Motor neuron (in vitro differentiated cells): ENCODE measurements around the gene TMEM212. TPM values are rescaled to one million over a fixed set of nuclear protein-coding genes. Genes with fewer than 3 reads are reported as not detected.
A peak's percentile ranks its signal among the peaks of the same experiment; 100 is the strongest.

Experiments used
- ATAC-seq, 8 experiments: fragments of 200-7000 bp; cut with Tn5 transposase; replicated peaks in 6 of 8; 2 replicates each; pipeline ENCODE4 v1.8.0; 2021; ENCODE audit warnings: mild to moderate bottlenecking in 8 of 8, moderate library complexity in 8 of 8
- H3K27ac ChIP-seq, 2 donors: fragments of 250-450 bp; sonication (Bioruptor Pico); 2 replicates each; pipeline ENCODE4 v1.9.0; 2021; ENCODE audit warnings: antibody characterized with exemption in 2 of 2, mild to moderate bottlenecking in 2 of 2, moderate library complexity in 1 of 2
- H3K4me1 ChIP-seq, 2 donors: fragments of 250-450 bp; sonication (Bioruptor Pico); replicated peaks in 1 of 2; 2 replicates each; pipeline ENCODE4 v1.6.1; 2021; ENCODE audit warnings: antibody characterized with exemption in 2 of 2, mild to moderate bottlenecking in 2 of 2, moderate library complexity in 1 of 2
- H3K4me3 ChIP-seq, 5 donors: fragments of 250-450 bp; sonication (Bioruptor Pico); 2 replicates each; pipeline ENCODE4 v1.9.0; 2021; ENCODE audit warnings: antibody characterized with exemption in 5 of 5, mild to moderate bottlenecking in 5 of 5, moderate library complexity in 4 of 5
- WGBS, 10 experiments: fragments of 450-650 bp; shearing (Covaris generic); methylation state at CpG; one replicate each; pipeline ENCODE4 v1.0.0; 2022; 5-methylcytosine and 5-hydroxymethylcytosine counted together
- in situ Hi-C, 9 experiments: fragments of 400-800 bp; cut with MboI; loops; one replicate each; pipeline ENCODE4 v1.15.0; 2021; ENCODE audit warnings: low sequenced_read_pairs in 9 of 9, low pct_unique_long_range_greater_than_20kb in 2 of 9; ENCODE audit not compliant: unreplicated experiment in 9 of 9
- total RNA-seq, 8 experiments: library from RNA; unstranded; fragments of 300-600 nt; gene quantifications; 2 replicates each; pipeline versions ENCODE4 v1.2.3 to v1.2.4, GENCODE V29; 2022

TMEM212 gene
- under 1 TPM in 1 of 8 experiments, not detected in 7; 0.19 TPM for total RNA-seq

DNA sequence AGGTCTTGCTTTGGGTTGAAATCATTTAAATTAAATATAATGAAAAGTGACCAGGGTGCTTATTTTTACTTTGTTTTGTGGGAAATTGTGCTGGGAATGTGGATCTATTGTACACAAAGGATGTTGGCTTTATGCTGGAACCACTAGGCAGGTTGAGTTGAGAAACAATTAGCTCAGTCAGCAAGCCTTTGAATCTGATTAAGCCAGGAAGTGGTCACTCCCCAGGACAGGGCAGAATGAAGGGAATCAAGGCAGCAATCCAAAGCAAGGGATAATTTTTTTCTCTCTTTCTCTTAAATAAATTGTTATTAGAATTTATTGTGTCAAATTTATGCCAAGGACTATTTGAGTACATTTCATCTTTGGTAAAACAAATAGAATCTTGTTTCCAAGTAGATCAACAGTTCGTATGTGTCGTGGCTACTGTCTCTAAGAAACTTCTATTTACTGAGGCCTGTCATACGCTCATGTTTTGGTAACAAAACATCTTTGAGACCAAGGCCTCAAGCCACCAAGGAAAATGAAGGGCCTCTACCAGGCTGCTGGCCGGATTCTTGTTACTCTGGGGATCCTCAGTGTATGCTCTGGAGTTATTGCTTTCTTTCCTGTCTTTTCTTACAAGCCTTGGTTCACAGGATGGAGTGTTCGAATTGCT, at the start of gene TMEM212:
TMEM212 (plus strand) TSS at position 486 of the 655 bp plus-strand sequence; CDS start at position 521, 35 bp downstream.
- peak in 2 of 8 experiments; percentile 46 to 76 for ATAC-seq
- no peak within 1 kb of the TSS for H3K27ac ChIP-seq
- 14 to 100% (median 87%) methylated on average over 1 to 5 of the region's 5 CpGs; no CpG with 5 or more reads in 1 of the 10 experiments for WGBS, 10 experiments
- in situ Hi-C loops = loop anchor here in 1 of 9 experiments (25.0 kb wide), 1 partner anchor 194 kb away; the partner anchor contains the start of gene FNDC3B
- peaks cover 11 to 13% of the 10 kb centered on the region in 2 donors for H3K4me1 ChIP-seq
- no peak within 1 kb of the TSS for H3K4me3 ChIP-seq

DNA sequence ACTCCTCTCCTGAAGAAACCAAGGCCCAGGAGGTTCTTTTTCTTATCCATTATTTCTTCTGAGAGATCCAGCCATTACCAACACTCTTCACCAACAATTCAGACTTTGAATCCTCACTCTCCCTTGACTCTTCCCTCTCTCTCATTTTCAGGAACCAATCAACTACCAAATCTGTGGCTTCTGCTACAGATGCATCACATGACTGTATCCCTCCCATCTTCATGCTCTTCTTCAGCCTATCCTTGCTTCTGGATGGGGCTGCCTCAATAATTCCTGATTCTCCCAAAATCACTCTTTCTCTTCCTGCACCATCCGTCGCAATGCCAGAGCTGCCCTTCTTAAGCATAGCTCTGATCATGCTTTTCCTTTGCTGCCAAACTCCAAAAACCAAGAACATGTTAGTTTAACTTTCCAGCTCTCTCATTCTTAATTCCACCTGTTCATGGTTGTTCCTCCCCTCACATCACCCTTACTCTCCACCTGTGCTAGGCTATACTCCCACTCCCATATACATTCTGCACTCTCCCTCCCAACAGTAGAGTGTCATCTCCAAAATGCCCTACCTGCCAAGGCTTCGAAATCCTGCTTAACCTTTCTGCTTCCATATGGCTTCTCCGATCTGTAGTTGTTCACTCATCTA, 46.4 kb upstream of the TMEM212 start:
- in situ Hi-C loops = no loop called here
- H3K4me1 ChIP-seq = peaks cover 2 to 8% of the 10 kb centered on the region in 2 donors
- no peak for ATAC-seq
- WGBS, 10 experiments = 43 to 100% (median 100%) methylated on average over 2 to 4 of the region's 4 CpGs; no CpG with 5 or more reads in 2 of the 10 experiments
- no peak overlapping the region for H3K27ac ChIP-seq
- H3K4me3 ChIP-seq = no peak overlapping the region

DNA sequence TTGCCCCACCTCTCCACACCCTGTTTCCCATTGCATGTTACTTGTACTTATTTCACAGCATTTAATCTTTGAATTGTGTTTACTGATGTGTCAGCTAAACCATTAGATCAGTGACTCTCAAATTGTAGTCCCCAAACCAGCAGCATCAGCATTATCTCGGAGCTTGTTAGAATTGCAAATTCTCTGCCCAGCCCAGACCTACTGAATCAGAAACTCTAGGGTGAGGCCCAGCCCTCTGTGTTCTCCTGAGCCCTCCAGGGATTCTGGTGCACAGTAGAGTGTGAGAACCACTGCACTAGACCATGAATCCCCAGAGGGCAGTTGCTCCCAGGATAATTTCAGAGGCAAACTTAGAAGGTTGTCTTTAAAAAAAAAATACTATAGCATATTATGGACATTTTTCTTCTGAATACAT, 45.9 kb upstream of the TMEM212 start:
- 0 to 33% (median 0%) methylated on average over 1 of the region's 1 CpG; no CpG with 5 or more reads in 4 of the 10 experiments for WGBS, 10 experiments

DNA sequence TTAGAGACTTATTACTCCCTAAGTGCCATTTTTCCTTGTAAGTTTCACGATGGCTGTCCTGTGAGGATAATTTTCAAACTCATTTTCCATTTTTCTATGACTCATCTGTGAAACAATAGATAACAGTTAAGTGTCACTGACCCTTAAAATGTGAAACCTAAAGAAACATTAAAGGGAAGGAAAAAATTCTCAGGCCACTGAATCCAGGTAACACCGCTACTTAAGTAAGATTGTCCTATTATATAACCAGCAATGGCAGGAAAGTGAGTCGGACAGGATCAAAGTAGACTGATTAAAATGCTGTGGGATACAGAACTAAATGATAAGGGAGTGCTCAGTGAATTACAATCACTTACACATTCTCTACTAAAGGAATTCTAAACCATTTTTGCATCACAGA, 45.3 kb upstream of the TMEM212 start:
- in situ Hi-C loops = no loop called here

More for the DNA sequence above, 45.9 kb upstream of the TMEM212 start:
- in situ Hi-C loops = no loop called here
- Histone ChIP-seq H3K27ac (no peak overlapping the region), H3K4me1 (peaks cover 0 to 3% of the 10 kb centered on the region in 2 donors), H3K4me3 (no peak overlapping the region)
- ATAC-seq = peak; percentile 54 to 100 (median 91)

DNA sequence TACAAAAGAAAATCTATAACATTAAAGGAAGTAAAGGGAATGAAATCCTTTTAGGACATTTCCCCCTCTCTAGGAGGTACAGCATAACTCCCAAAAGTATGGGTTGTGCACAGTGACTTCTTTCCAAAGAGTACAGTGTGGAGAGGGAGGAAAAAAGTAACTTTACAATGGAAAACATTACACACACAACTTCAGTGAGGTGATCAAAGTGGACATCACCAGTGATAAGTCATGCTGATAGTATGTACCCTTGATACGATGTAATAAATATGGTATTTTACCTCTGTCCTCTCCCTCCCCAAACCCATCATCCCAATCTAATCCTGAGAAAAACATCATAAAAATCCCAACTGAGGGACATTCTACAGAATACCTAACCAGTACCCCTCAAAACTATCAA, 43.6 kb upstream of the TMEM212 start:
- ATAC-seq = no peak
- WGBS, 10 experiments = 80 to 100% (median 100%) methylated on average over 1 of the region's 1 CpG; no CpG with 5 or more reads in 4 of the 10 experiments
- peaks cover 0 to 2% of the 10 kb centered on the region in 2 donors for H3K4me1 ChIP-seq
- H3K27ac ChIP-seq = no peak overlapping the region
- in situ Hi-C loops = no loop called here
- H3K4me3 ChIP-seq = no peak overlapping the region

More for the DNA sequence above, 45.3 kb upstream of the TMEM212 start:
- H3K4me1 ChIP-seq = peaks cover 0 to 2% of the 10 kb centered on the region in 2 donors
- WGBS, 10 experiments = 45 to 100% (median 97%) methylated on average over 1 to 3 of the region's 3 CpGs; no CpG with 5 or more reads in 1 of the 10 experiments
- no peak overlapping the region for H3K4me3 ChIP-seq
- ATAC-seq = no peak
- no peak overlapping the region for H3K27ac ChIP-seq

DNA sequence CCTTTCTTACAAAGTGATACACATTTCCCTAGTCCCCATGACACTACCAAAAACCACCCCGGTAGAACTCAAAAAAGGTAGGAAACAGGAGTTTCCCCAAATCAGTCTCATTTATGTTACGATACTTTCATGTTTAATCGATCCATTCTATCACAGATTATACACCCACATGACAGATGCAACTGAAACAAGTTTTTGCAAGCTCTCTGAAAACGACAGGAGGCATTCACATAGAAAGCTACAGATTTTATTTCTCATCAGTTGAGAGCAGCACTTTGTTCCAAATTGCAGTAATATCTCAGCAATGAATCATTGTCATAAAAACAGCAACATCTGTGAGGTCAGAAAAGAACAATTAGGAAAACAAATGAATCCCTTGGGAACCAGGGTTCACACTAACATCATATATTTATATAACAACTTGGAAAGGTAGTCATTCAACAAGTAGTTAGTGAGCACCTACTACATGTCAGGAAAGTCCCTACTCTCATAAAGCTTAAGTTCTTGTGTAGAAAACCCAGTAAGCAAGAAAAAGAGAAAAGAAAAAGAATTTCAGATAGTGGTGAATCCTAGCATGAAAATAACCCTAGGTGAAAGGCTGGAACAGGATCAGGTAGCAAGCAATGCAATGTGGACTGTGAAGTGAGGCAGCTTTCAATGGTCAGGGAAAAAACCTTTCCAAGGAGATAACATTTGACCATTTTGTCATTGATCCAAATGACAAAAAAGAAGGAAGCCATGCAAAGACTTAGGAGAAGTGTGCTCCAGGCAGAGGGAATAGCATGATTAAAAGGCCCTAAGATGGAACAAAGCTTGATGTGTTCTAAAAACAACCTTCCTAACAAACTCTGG, 41.2 kb upstream of the TMEM212 start:
- H3K27ac ChIP-seq = no peak overlapping the region
- in situ Hi-C loops = no loop called here
- H3K4me1 ChIP-seq = no peaks in the 10 kb centered on the region
- ATAC-seq = no peak
- WGBS, 10 experiments = 14 to 100% (median 66%) methylated on average over 1 to 4 of the region's 4 CpGs; no CpG with 5 or more reads in 1 of the 10 experiments
- H3K4me3 ChIP-seq = no peak overlapping the region

DNA sequence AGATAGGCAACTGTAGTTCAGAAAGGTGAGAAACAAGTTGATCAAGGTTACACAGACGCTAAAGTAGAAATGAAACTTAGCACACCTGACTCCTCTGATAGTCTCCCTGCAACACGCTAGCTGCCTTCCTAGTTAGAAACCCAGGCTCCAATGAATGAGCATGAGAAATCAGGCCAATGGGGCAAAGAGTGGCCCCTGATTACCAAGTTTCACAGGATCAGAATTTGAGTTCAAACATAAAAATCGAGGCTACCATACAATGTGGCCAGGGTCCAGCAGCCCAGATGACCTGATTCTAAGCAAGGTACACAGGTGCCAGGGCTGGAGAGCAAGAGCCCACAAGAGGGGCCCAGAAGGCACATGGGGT, 40.6 kb upstream of the TMEM212 start:
- in situ Hi-C loops = no loop called here
- H3K4me3 ChIP-seq = no peak overlapping the region
- WGBS, 10 experiments = 82 to 100% (median 93%) methylated on average over 1 to 3 of the region's 3 CpGs; no CpG with 5 or more reads in 3 of the 10 experiments
- H3K4me1 ChIP-seq = no peaks in the 10 kb centered on the region
- ATAC-seq = no peak
- no peak overlapping the region for H3K27ac ChIP-seq

DNA sequence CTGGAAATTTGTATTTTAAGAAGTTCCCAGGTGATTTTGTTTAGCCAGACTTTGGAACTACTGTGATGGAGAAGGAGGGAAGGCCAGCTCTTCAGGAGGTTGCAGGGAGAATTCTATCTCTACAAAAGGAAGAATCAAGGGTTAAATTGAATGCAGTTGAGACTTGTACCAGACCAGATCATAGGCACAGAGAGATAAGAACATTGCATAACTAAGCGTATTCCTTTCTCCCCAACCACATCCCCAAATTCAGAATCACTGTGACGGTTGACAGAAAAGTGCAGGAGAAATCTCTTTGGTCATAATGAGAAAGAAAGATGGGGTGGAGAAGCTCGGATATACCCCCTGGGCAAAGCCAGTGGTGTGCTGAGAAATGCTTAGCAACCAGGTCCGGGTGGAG, 40.1 kb upstream of the TMEM212 start:
- Histone ChIP-seq H3K4me1 (no peaks in the 10 kb centered on the region), H3K4me3 (no peak overlapping the region), H3K27ac (no peak overlapping the region)
- ATAC-seq = no peak
- in situ Hi-C loops = no loop called here
- WGBS, 10 experiments = 50 to 96% (median 86%) methylated on average over 1 to 4 of the region's 4 CpGs; no CpG with 5 or more reads in 2 of the 10 experiments

DNA sequence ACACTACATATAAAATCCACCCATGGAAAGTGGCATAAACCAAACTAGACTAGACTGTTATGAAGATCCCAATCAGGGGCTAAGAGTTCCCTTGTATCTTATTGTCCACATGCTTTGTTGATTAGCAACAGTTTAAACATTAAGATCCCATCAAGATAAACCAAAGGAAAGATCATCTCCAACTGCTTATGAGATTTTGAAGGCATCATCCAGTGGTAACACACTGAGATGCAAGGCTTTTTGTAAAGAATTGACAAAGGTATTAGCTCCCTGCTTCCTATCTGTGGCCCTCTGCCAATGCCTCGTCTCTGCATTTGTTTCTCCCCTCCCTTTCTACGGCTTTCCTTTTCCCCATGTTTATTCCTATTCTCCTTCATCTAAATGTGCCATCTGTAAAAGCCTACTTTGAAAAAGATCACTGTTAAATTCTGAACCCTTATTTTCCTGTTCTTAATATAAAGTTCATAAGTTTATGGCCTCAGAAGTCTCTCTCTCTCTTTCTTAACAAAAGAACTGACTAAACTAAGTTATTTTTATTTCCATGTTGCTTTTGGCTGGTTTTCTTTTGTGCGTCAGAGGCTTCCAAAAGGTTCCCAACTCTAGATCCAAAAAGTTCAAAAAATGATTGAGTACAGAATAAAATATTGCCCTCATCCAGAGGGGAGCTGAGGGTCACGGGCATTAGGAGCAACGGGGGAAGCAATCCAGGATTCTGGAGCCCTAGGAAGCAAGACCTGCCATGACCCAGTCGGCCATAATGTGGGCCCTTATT, 38.3 kb upstream of the TMEM212 start:
- H3K27ac ChIP-seq = no peak overlapping the region
- ATAC-seq = peak in 1 of 8 experiments; percentile 5
- 23 to 100% (median 68%) methylated on average over 2 to 6 of the region's 6 CpGs for WGBS, 10 experiments
- H3K4me3 ChIP-seq = no peak overlapping the region
- in situ Hi-C loops = no loop called here
- H3K4me1 ChIP-seq = no peaks in the 10 kb centered on the region

DNA sequence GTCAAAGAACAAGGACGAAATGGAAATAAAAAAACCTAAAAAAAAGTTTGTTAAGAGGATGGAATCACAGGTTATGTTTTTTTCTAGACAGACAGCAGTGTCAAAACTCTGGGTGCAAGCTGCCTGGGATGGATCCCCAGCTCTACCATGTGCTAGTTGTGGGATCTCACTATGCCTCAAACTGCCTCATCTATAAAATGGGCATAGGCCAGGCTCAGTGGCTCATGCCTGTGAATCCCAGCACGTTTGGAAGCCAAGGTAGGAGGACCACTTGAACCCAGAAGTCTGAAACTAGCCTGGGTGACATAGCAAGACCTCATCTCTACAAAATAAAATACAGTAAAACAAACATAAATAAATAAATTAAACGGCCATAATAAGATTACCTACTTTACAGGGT, 37.5 kb upstream of the TMEM212 start:
- Histone ChIP-seq H3K4me3 (no peak overlapping the region), H3K27ac (no peak overlapping the region), H3K4me1 (no peaks in the 10 kb centered on the region)
- in situ Hi-C loops = no loop called here
- 10 to 62% (median 34%) methylated on average over 1 to 3 of the region's 3 CpGs; no CpG with 5 or more reads in 1 of the 10 experiments for WGBS, 10 experiments
- no peak for ATAC-seq

DNA sequence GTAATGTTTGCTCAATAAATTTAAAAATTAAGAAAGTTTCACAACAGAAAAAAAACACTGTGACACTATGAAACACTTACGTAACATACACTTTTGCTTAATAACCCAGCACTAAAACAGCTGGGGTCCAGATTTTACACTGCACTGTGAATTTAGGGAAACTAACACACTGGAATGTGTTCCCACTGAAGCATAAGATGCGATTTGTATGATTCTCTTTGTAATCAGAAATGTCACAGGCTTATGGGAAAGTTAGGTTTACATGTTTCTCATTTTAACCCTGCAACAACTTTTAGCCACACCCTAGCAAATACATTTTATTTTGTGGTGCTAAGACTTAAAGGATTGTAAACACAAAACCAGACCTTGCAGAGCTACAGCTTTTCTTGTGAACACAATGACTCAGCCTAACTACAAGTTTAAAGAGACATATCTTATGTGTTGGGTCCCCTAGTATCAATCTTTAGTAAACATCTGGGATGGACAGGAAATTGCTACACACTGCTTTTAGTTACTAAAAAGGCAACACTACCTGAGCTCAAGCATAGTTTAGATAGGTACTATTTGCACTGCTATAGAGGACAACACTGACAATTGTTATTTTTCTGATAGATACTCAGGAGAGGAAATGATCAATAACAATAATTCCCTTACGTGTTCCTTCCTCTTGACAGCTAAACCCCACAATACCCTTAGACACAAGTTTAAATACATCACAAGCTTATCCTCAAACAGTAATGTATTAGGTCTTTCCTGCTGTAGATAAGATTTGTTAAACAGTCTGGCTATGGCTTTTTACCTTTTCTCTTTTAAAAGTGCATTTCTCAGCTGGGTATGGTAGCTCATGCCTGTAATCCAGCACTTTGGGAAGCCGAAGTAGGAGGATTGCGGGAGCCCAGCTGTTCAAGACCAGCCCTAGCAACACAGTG, 36.7 kb upstream of the TMEM212 start:
- Histone ChIP-seq H3K27ac (no peak overlapping the region), H3K4me3 (no peak overlapping the region), H3K4me1 (peaks cover 0 to 2% of the 10 kb centered on the region in 2 donors)
- ATAC-seq = peak in 2 of 8 experiments; percentile 1 to 2
- in situ Hi-C loops = no loop called here
- WGBS, 10 experiments = 45 to 100% (median 76%) methylated on average over 1 to 5 of the region's 5 CpGs
